Myometrial cell (primary cell): ENCODE results near the gene SSB. TPM values are rescaled to one million over a fixed set of nuclear protein-coding genes. Genes with fewer than 3 reads are reported as not detected.

ENCODE experiments used
- total RNA-seq: library from RNA; depleted of rRNA; stranded (reverse); fragments of >200 nt; gene quantifications from 2 replicates; pipeline ENCODE4 v1.2.3, GENCODE V29; 2015

The SSB gene
- 77.0 and 130 TPM in 2 replicates for total RNA-seq

GRCh38 chr2:169798718-169799592, at the start of gene SSB:
Gene SSB, plus strand, starts transcription at chr2:169798871. Its CDS starts 2,090 bp downstream, at chr2:169800961.

DNA sequence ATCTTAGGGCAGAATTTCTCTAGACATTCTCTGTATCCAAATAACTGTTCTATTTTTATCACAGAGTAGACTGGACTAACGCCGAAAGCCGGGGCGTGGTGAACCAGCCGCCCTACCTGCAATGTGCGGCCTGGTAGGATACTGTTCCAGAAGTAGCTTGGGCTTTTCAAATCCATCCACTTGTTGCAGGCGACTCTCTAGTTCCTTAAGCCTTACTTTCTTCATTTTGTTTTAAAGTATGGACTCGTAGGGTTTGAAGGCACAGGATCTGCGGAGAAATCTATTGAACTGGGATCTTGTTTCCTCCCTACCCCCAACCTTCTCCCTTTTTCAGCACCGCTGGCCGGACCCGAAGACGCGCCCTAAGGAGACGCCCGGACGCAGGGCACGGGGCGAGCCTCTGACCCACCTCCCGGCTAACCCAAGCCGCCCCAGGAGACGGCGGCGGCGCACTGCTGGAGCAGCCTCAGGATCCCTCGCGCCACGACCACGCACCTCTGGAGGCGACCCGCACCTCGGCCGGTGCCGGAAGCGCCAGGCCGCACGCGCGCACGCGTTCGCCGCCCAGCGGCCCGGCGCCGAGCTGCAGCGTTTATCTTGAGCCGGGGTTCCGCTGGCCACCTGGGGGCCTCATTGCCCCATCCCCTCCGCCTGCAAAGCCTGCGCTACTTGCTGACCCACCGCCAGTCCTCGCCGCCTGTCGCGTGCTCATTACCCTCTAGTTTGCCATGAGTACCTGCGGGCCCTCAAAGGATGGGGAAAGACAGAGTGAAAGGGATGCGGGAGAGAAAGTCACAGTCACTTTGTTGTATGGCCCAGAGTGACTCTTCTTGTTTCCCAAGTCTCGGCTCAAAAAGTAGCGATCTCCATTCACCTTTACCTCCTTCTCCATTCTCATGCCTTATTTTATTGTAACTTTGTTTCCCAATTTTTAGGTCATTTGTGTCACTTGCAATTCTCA, 26.0 kb downstream of the SSB start, which contains the start of gene METTL5:
Gene METTL5 (minus strand): TSS at position 533 of the 961 bp plus-strand sequence. CDS start 308 bp downstream, at position 225.

GRCh38 chr2:169827272-169828140, 28.8 kb downstream of the SSB start, which contains the start of gene UBR3:
Gene UBR3, plus strand, starts transcription at chr2:169827454. Its CDS starts 54 bp downstream, at chr2:169827508.

Other genes with a start within 250 kb of the SSB start
- 7.8 and 8.1 TPM in 2 replicates for gene FASTKD1, start 225.0 kb upstream of the SSB start, total RNA-seq
- 12.4 and 20.6 TPM in 2 replicates for gene PPIG, start 214.5 kb upstream of the SSB start, total RNA-seq
- gene CFAP210, start 104.5 kb upstream of the SSB start, total RNA-seq: not detected in 2 replicates
- 0.58 and 2.5 TPM in 2 replicates for gene PHOSPHO2, start 104.4 kb upstream of the SSB start, total RNA-seq
- gene KLHL23, start 65.0 kb upstream of the SSB start, total RNA-seq: 1.2 and 5.5 TPM in 2 replicates
- 79.0 and 79.9 TPM in 2 replicates for gene METTL5, start 26.0 kb downstream of the SSB start, total RNA-seq
- 19.0 and 23.0 TPM in 2 replicates for gene UBR3, start 28.6 kb downstream of the SSB start, total RNA-seq